Kidney (tissue), 14 donors: ENCODE measurements around the gene PCDH1. TPM values are rescaled to one million over a fixed set of nuclear protein-coding genes. Genes with fewer than 3 reads are reported as not detected.
"Not testable (repeated sequence)": the region's sequence is repeated elsewhere in the genome, so short reads cannot be mapped to it uniquely, and the experiment has no call there.

Experiments used
- DNase-seq, 5 donors: peaks; one replicate each; pipeline ENCODE4 v3.0.0-alpha.2; 2013 to 2020
- FAIRE-seq: peaks from 2 replicates; lab custom pipeline; 2012; peaks lifted over from hg19 to GRCh38; lab: Jason Lieb, UNC
- H3K27ac ChIP-seq, 2 donors: one replicate each; pipeline ENCODE4 v1.7.0; 2013; ENCODE audit warnings: low read depth in 2 of 2, low read length in 2 of 2, inconsistent platforms in 1 of 2
- H3K27me3 ChIP-seq: one replicate; pipeline ENCODE4 v1.7.1; 2013; ENCODE audit warnings: low read length, inconsistent platforms; ENCODE audit not compliant: control insufficient read depth, insufficient read depth
- H3K36me3 ChIP-seq, 3 donors: one replicate each; pipeline versions ENCODE4 v1.7.0 to v1.7.1; 2013; ENCODE audit warnings: low read length in 3 of 3, control low read depth in 1 of 3, inconsistent platforms in 1 of 3; ENCODE audit not compliant: insufficient read depth in 3 of 3, control insufficient read depth in 2 of 3
- H3K4me1 ChIP-seq, 3 donors: one replicate each; pipeline versions ENCODE4 v1.7.0 to v1.7.1; 2013; ENCODE audit warnings: low read length in 3 of 3, inconsistent platforms in 1 of 3, low read depth in 1 of 3; ENCODE audit not compliant: control insufficient read depth in 2 of 3, insufficient read depth in 2 of 3
- H3K4me3 ChIP-seq, 3 donors: one replicate each; pipeline versions ENCODE4 v1.7.0 to v1.8.1; 2013; ENCODE audit warnings: low read length in 3 of 3, control low read depth in 1 of 3, inconsistent platforms in 1 of 3
- H3K9ac ChIP-seq, 3 donors: one replicate each; pipeline versions ENCODE4 v1.7.0 to v1.7.1; 2013; ENCODE audit warnings: low read length in 3 of 3, control low read depth in 1 of 3, inconsistent platforms in 1 of 3
- H3K9me3 ChIP-seq, 3 donors: one replicate each; pipeline versions ENCODE4 v1.7.0 to v1.7.1; 2013; ENCODE audit warnings: low read length in 3 of 3, control low read depth in 1 of 3, inconsistent platforms in 1 of 3; ENCODE audit not compliant: control insufficient read depth in 2 of 3, insufficient read depth in 1 of 3
- CTCF ChIP-seq: IDR thresholded peaks from 3 replicates; pipeline ENCODE4 v1.5.1; 2012; ENCODE audit warnings: mild to moderate bottlenecking, moderate library complexity, borderline replicate concordance; ENCODE audit not compliant: insufficient read depth; ENCODE audit errors: extremely low read depth
- intact Hi-C: fragments of 100-400 bp; cut with DNase I; formaldehyde crosslinking; loops from one replicate; pipeline ENCODE4 v1.11.1; 2022
- polyA plus RNA-seq: library from polyadenylated mRNA; stranded (reverse); fragments of 350-450 nt; fragmentation: Illumina TruSeq; extraction: RNeasy Lipid Tissue Mini Kit (QIAGEN cat#74804); gene quantifications from one replicate; pipeline ENCODE4 v1.2.3, GENCODE V29; 2014; ENCODE audit warnings: low read depth, low replicate concordance; ENCODE audit not compliant: insufficient read depth
- total RNA-seq: library from RNA; stranded (reverse); fragmentation: NEBNext Ultra II Directional; extraction: Animal tissue kit (Norgen Biotek cat#: 25700); gene quantifications from one replicate; pipeline ENCODE4 v1.2.1, GENCODE V29; 2021
- donor health status: control.
- donor health status: control.
- donor health status: control.
- donor health status: control.
- donor health status: control.
- donor health status: DM: yes; HTN: yes; CAD: no.
- donor health status: Normal renal cell carcinoma (clear cell type).

Gene PCDH1
- total and polyA plus RNA-seq, 2 donors from 2014 or later, result 37.3 to 147 TPM

GRCh38 chr5:141823056-141823455 lies 55.2 kb downstream of the PCDH1 start:
- Histone ChIP-seq H3K9me3 (no peaks in the 10 kb centered on the region), H3K4me1 (peaks cover 0 to 9% (median 4%) of the 10 kb centered on the region in 3 donors), H3K4me3 (no peak overlapping the region), H3K27me3 (no peaks in the 10 kb centered on the region), H3K9ac (no peak overlapping the region), H3K27ac (no peak overlapping the region), H3K36me3 (no peaks in the 10 kb centered on the region)
- intact Hi-C loops, result no loop called here
- FAIRE-seq (no peak), DNase-seq (no peak)
- TF ChIP-seq CTCF, result no peak

- TF ChIP-seq CTCF, result no peak
- DNase-seq (peak in 1 of 5 donors; percentile 86), FAIRE-seq (no peak)
- H3K4me1 ChIP-seq, result peaks cover 0 to 9% (median 4%) of the 10 kb centered on the region in 3 donors
- no peaks in the 10 kb centered on the region for H3K27me3 ChIP-seq
- no peak overlapping the region for H3K4me3 ChIP-seq
- no peaks in the 10 kb centered on the region for H3K9me3 ChIP-seq
- intact Hi-C loops, result no loop called here
- H3K27ac ChIP-seq, result peak overlapping the region in 1 of 2 donors; percentile 45
- H3K9ac ChIP-seq, result no peak overlapping the region
- H3K36me3 ChIP-seq, result no peaks in the 10 kb centered on the region
Measured at GRCh38 chr5:141822144-141822543, 56.1 kb downstream of the PCDH1 start.

GRCh38 chr5:141821430-141821925 lies 56.7 kb downstream of the PCDH1 start:
- no peak overlapping the region for H3K9ac ChIP-seq
- H3K27ac ChIP-seq, result peak overlapping the region; percentile 60
- intact Hi-C loops, result no loop called here
- H3K27me3 ChIP-seq, result no peaks in the 10 kb centered on the region
- FAIRE-seq (no peak), DNase-seq (no peak)
- H3K4me3 ChIP-seq, result no peak overlapping the region
- no peaks in the 10 kb centered on the region for H3K9me3 ChIP-seq
- H3K4me1 ChIP-seq, result peaks cover 0 to 9% (median 4%) of the 10 kb centered on the region in 3 donors
- no peaks in the 10 kb centered on the region for H3K36me3 ChIP-seq
- no peak for TF ChIP-seq CTCF

GRCh38 chr5:141820686-141821085 lies 57.5 kb downstream of the PCDH1 start:
- H3K27me3 ChIP-seq, intact Hi-C loops, H3K4me3 ChIP-seq, H3K36me3 ChIP-seq, H3K9ac ChIP-seq, H3K4me1 ChIP-seq, H3K27ac ChIP-seq, H3K9me3 ChIP-seq, DNase-seq, FAIRE-seq: not testable (repeated sequence)
